PFSK-1 (cell line): ENCODE data around the gene ANKS1A.

Experiments
- FOXP2 ChIP-seq: optimal IDR thresholded peaks from 2 replicates; pipeline ENCODE3; 2011; ENCODE audit warnings: borderline replicate concordance, control low read depth, inconsistent platforms; ENCODE audit not compliant: insufficient read depth; ENCODE audit errors: extremely low read length, extremely low read depth
- POLR2AphosphoS5 ChIP-seq: IDR thresholded peaks from 2 replicates; pipeline ENCODE4 v1.6.1; 2012; ENCODE audit warnings: low read depth, mild to moderate bottlenecking, control low read depth, low read length, moderate library complexity
- REST ChIP-seq, 2 experiments: IDR thresholded peaks; 2 replicates each; pipeline versions ENCODE4 v1.6.1 to v1.8.0; 2011 to 2012; ENCODE audit warnings: low read depth in 2 of 2, low read length in 2 of 2, control low read depth in 1 of 2, inconsistent platforms in 1 of 2, mild to moderate bottlenecking in 1 of 2, moderate library complexity in 1 of 2; ENCODE audit not compliant: insufficient read depth in 1 of 2
- SIN3A ChIP-seq: IDR thresholded peaks from 2 replicates; pipeline ENCODE4 v1.6.1; 2012; ENCODE audit warnings: mild to moderate bottlenecking, low read length, moderate library complexity, borderline replicate concordance; ENCODE audit not compliant: insufficient read depth
- TAF1 ChIP-seq: IDR thresholded peaks from 2 replicates; pipeline ENCODE4 v1.6.1; 2012; ENCODE audit warnings: low read length, control low read depth, borderline replicate concordance; ENCODE audit not compliant: insufficient read depth

The ANKS1A gene

GRCh38 chr6:35120746-35121145 is 231.7 kb downstream of the ANKS1A start:
- TF ChIP-seq SIN3A (no peak), TAF1 (no peak), POLR2AphosphoS5 (no peak)

- TF ChIP-seq SIN3A: no peak
- TF ChIP-seq POLR2AphosphoS5: no peak
- no peak for TF ChIP-seq FOXP2
- no peak for TF ChIP-seq REST (IDR thresholded peaks at IDR 0.05; ENCODE audit: insufficient read depth in 1 of 2, low read depth in 2 of 2, low read length in 2 of 2)
- no peak for TF ChIP-seq TAF1
These were observed 235.3 kb downstream of the ANKS1A start for GRCh38 chr6:35124356-35124755.

- TF ChIP-seq TAF1 (no peak), REST (IDR thresholded peaks at IDR 0.05; ENCODE audit: insufficient read depth in 1 of 2, low read depth in 2 of 2, low read length in 2 of 2) (no peak)
These were observed 239.0 kb downstream of the ANKS1A start for GRCh38 chr6:35128042-35128441.

- TF ChIP-seq POLR2AphosphoS5 (no peak), REST (IDR thresholded peaks at IDR 0.05; ENCODE audit: insufficient read depth in 1 of 2, low read depth in 2 of 2, low read length in 2 of 2) (no peak), SIN3A (no peak), TAF1 (no peak), FOXP2 (no peak)
These were observed 239.4 kb downstream of the ANKS1A start for GRCh38 chr6:35128496-35128895.

GRCh38 chr6:35136185-35136584 is 247.1 kb downstream of the ANKS1A start:
- no peak for TF ChIP-seq TAF1
- TF ChIP-seq REST (IDR thresholded peaks at IDR 0.05; ENCODE audit: insufficient read depth in 1 of 2, low read depth in 2 of 2, low read length in 2 of 2): no peak
- no peak for TF ChIP-seq SIN3A
- TF ChIP-seq FOXP2: no peak
- TF ChIP-seq POLR2AphosphoS5: no peak
